ENCODE data around the gene ARL14EPL. TPM values are rescaled to one million over a fixed set of nuclear protein-coding genes. Genes with fewer than 3 reads are reported as not detected.

ARL14EPL gene
- not detected for total RNA-seq

DNA sequence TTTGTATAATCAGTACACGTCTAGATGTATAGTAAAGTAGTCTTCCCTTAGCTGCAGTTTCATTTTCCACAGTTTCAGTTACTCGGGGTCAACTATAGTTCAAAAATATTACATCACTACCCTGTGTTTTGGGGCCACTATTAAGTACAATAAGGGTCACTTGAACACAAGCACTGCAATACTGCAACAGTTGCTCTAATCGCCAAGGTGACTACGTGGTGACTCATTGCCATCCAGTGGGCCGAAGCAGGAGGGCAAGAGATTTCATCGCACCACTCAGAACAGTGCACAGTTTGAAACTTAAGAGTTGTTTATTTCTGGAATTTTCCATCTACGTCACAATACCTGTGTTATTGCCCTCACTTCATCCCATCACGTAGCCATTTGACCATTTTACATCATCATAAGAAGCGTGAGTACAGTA is at the start of gene ARL14EPL:
Gene ARL14EPL, plus strand, starts transcription at position 379 of the 424 bp plus-strand sequence. CDS start 18,994 bp downstream, outside the sequence.
- Mint-ChIP-seq H3K36me3 (ENCODE audit: insufficient read depth) (no peaks in the 10 kb centered on the region), H3K9me3 (no peaks in the 10 kb centered on the region), H3K4me1 (ENCODE audit: low read depth) (no peaks in the 10 kb centered on the region), H3K27me3 (ENCODE audit: low read depth) (peaks cover 12% of the 10 kb centered on the region), H3K4me3 (no peak within 1 kb of the TSS)
- ATAC-seq, result no peak
- DNase-seq, result no peak

DNA sequence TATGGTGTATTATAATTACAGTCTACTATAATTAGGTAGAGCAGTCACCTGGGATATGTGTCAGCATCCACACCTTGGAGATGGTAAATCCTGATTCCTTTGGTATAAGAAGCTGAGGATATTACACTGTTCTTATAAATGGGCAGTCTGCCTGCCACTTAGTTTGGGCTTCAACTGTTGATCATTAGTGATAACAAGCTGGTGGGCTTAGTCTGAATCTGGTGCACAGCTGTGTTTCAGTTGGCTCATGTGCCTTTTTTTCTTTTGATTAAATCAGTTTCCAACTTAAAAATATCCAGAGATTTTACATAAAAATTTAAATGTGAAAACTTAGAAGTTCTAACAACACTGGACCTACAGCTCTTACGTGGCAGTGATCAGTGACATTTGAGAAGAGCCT is 48.8 kb upstream of the ARL14EPL start:
- DNase-seq, result no peak
- ATAC-seq, result no peak
- Mint-ChIP-seq H3K4me1 (ENCODE audit: low read depth) (no peaks in the 10 kb centered on the region), H3K9me3 (no peaks in the 10 kb centered on the region), H3K36me3 (ENCODE audit: insufficient read depth) (no peaks in the 10 kb centered on the region), H3K27me3 (ENCODE audit: low read depth) (peaks cover 23% of the 10 kb centered on the region), H3K4me3 (no peak overlapping the region)

DNA sequence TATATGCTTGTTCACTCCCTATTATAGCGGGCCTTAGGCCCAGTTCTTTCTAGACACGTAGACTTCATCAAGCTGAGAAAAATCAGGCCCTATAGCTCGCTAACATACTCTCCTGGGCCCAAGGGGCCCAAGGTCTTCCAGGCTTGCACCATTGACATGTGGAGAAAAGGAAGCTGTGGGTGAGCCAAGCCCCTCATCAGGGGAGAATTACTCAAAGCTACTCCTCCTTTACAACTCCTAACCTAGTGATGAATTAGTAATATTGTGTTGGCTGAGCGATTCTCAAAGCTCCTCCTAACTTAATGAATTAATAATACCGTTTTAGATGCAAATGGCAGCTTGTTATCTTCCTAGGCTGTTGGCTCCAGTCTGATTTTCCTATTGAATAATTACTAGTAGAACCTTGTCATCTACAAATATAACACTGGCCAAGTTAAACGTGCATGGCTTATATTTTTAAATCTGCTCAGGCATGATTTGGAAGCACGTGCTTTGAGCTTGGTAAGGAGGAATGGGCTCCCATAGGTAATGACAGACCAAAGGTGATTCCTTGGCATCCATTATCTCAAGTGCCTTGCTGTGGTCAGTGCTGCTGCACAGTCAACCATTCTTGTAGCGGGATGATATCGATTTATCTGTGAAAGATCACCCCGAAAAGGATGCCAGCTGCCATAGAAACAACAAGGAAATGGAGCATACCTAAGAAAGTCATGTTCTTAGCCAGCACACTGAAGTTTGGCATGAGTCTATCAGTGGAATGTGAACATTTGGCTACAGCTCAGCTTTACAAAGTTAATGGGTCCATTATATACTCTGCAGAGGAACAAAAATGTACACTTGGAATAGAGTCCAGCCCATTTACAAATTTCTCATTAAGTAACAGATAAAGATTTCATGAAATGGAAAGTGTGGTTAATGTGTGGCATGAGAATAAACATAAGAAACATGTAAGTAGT is 46.2 kb upstream of the ARL14EPL start:
- DNase-seq (no peak), ATAC-seq (no peak)
- Mint-ChIP-seq H3K4me3 (no peak overlapping the region), H3K4me1 (ENCODE audit: low read depth) (no peaks in the 10 kb centered on the region), H3K9me3 (no peaks in the 10 kb centered on the region), H3K27me3 (ENCODE audit: low read depth) (peaks cover 6% of the 10 kb centered on the region), H3K36me3 (ENCODE audit: insufficient read depth) (no peaks in the 10 kb centered on the region)

DNA sequence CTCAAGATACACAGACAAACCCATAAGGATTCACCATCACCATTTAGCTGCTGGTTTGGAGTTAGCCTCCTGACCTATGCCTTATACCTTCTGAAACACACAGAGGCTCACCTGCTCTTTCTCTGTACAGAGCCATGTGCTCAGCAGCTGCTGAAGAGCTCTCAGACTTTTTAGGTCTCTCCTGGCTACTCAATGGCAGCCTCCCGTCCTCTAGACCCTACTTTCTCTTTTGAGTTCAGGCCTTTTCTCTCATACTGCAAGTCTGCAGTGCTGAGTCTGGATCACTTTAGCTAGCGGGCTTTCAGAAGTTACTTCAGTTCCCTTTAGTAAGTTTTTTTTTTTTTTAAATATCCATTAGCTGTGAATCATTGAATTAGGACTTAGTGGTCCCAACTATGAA is 44.3 kb upstream of the ARL14EPL start:
- Mint-ChIP-seq H3K27me3 (ENCODE audit: low read depth) (peaks cover 2% of the 10 kb centered on the region), H3K4me1 (ENCODE audit: low read depth) (no peaks in the 10 kb centered on the region), H3K9me3 (no peaks in the 10 kb centered on the region), H3K36me3 (ENCODE audit: insufficient read depth) (no peaks in the 10 kb centered on the region), H3K4me3 (no peak overlapping the region)
- no peak for ATAC-seq
- no peak for DNase-seq

DNA sequence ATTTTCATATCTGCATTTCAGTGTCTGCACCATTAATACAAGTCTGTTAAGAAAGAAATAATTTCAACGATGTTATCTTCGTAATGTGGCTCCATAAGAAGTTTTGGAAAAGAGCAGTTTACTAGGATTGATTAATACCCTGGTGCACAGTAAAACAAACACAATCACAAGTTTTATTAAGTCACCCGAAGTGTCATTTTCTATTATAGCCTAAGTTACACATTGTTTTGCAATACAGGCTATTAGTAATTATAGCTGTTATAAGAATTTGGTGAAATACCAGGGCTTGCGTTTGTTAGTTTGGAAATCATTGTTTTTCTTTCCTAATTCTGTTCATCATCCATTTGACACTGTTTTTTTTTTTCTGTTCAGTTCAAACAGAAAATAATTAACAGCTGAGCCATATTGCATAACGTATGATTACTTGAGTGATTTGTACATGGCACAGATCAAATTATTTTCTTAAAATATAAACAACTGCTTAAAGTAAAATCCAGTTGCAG is 39.4 kb upstream of the ARL14EPL start:
- peaks cover 13% of the 10 kb centered on the region for H3K27me3 Mint-ChIP-seq (ENCODE audit: low read depth)
- no peaks in the 10 kb centered on the region for H3K9me3 Mint-ChIP-seq
- H3K4me1 Mint-ChIP-seq (ENCODE audit: low read depth), result no peaks in the 10 kb centered on the region
- H3K4me3 Mint-ChIP-seq, result no peak overlapping the region
- no peak for ATAC-seq
- DNase-seq, result no peak
- H3K36me3 Mint-ChIP-seq (ENCODE audit: insufficient read depth), result no peaks in the 10 kb centered on the region

DNA sequence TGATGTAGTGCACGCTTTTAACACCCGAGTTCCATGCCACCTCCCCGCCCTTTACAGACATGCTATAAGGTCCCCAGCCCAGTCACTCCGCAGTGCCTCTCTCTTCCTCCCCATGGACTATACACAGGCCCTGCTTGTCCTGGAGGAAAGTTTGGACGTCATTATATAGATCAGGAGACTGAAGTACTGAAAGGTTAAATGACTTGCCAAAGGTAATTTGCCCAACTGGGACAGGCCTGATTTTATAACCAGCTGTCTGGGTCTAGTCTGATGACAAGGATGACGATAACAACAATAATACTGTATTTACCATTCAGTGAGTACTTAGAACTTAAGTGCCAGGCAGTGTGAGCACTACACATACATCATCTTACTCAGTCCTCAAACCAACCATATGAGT is 36.9 kb upstream of the ARL14EPL start:
- DNase-seq, result no peak

DNA sequence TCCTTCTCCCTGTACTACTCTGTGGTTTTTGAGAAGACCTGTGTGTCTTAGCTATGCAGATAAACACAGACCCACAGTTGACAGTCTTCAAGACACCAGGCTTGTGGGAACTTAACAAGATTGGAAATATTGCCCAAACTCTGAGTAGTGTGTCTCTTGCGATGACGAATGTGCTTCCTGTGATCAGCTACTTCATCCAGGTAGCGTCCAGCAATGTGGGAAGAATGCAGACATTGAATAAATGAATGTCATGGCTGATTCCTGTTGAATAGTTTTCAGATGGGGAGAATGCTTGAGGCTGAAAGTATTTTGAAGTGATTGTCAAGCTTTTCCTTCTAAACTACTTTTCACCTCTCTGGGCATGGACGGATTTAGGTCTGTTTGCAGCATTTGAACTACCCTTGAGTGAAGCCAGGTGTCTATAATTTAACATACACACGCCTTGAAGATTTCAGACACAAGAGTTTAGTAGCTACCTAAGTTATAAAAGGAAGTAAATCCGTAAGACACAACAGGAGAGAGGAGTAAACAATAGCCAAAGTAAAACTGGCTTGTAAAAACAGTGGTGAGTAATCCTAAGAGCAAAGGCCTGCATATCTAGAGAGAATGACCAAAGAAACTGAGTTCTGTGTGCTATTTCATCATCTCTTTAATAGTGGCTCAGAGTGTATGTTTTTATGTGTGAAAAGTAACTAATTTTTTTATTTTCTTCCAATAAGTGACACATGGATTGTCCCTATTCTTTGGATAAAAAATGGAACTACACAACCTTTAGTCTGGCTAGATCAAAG is 30.0 kb upstream of the ARL14EPL start:
- H3K4me3 Mint-ChIP-seq, result no peak overlapping the region
- no peaks in the 10 kb centered on the region for H3K4me1 Mint-ChIP-seq (ENCODE audit: low read depth)
- H3K27me3 Mint-ChIP-seq (ENCODE audit: low read depth), result peaks cover 6% of the 10 kb centered on the region
- ATAC-seq, result no peak
- H3K9me3 Mint-ChIP-seq, result no peaks in the 10 kb centered on the region
- no peaks in the 10 kb centered on the region for H3K36me3 Mint-ChIP-seq (ENCODE audit: insufficient read depth)
- DNase-seq, result no peak

More for the DNA sequence above, 36.9 kb upstream of the ARL14EPL start:
- no peak for ATAC-seq
- H3K36me3 Mint-ChIP-seq (ENCODE audit: insufficient read depth), result no peaks in the 10 kb centered on the region
- peaks cover 17% of the 10 kb centered on the region for H3K27me3 Mint-ChIP-seq (ENCODE audit: low read depth)
- no peak overlapping the region for H3K4me3 Mint-ChIP-seq
- H3K9me3 Mint-ChIP-seq, result no peaks in the 10 kb centered on the region
- no peaks in the 10 kb centered on the region for H3K4me1 Mint-ChIP-seq (ENCODE audit: low read depth)

DNA sequence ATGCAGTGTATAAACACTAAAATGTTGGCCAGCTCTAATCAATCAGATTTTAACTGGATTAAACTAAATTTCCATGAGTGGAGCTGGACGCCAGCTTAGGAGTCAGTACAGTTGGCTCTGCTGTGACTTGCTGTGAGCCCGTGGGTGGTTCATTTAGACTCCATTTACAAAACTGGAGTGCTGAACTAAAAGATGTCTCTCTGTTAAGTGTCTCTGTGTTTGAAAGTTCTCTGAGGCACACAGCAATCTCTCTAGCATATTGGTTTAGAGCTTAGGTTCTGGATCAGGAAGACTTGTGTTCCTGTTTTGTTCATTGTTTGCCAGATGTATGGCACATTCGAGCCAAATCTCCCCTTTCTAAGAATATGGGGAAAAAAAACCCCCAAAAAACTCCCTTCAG is 28.0 kb upstream of the ARL14EPL start:
- H3K36me3 Mint-ChIP-seq (ENCODE audit: insufficient read depth), result no peaks in the 10 kb centered on the region
- H3K27me3 Mint-ChIP-seq (ENCODE audit: low read depth), result peaks cover 3% of the 10 kb centered on the region
- no peak for DNase-seq
- H3K4me3 Mint-ChIP-seq, result no peak overlapping the region
- no peaks in the 10 kb centered on the region for H3K4me1 Mint-ChIP-seq (ENCODE audit: low read depth)
- no peaks in the 10 kb centered on the region for H3K9me3 Mint-ChIP-seq
- ATAC-seq, result no peak

DNA sequence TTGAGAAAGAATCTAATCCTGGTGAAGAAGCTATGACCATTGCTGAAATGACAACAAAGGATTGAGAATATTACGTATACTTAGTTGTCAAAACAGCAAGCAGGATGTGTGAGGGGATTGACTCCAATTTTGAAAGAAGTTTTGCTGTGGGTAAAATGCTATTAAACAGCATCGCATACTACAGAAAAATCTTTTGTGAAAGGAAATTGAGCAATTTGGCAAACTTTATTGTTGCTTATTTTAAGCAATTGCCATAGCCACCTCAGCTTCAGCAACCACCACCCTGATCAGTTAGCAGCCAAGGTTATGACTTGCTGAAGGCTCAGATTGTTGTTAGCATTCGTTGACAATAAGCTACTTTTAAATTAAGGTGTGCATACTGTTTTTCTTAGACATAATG is 22.5 kb upstream of the ARL14EPL start:
- peaks cover 10% of the 10 kb centered on the region for H3K27me3 Mint-ChIP-seq (ENCODE audit: low read depth)
- ATAC-seq (no peak), DNase-seq (no peak)
- no peaks in the 10 kb centered on the region for H3K36me3 Mint-ChIP-seq (ENCODE audit: insufficient read depth)
- H3K4me3 Mint-ChIP-seq, result no peak overlapping the region
- no peaks in the 10 kb centered on the region for H3K9me3 Mint-ChIP-seq
- H3K4me1 Mint-ChIP-seq (ENCODE audit: low read depth), result no peaks in the 10 kb centered on the region

DNA sequence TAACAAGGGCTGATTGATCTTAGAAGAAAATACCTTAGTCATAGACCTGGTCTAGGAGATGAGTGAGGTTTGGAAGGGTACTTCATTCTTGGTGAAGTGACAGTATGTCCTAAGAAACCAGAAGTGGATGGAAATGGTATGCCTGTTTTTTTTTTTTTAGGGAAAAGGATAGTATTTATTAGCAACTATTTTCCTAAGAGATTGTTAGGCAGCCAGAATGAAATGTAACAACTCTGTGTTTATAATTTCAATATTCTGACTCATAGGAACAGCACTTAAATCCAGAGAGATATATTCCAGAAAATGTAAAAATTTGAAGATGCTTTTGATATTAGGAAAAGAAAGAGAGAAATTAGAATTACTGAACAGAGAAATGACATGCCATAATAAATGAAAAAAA is 21.2 kb upstream of the ARL14EPL start:
- H3K4me3 Mint-ChIP-seq, result no peak overlapping the region
- ATAC-seq (no peak), DNase-seq (no peak)
- H3K36me3 Mint-ChIP-seq (ENCODE audit: insufficient read depth), result no peaks in the 10 kb centered on the region
- H3K27me3 Mint-ChIP-seq (ENCODE audit: low read depth), result peaks cover 10% of the 10 kb centered on the region
- H3K9me3 Mint-ChIP-seq, result no peaks in the 10 kb centered on the region
- H3K4me1 Mint-ChIP-seq (ENCODE audit: low read depth), result no peaks in the 10 kb centered on the region

DNA sequence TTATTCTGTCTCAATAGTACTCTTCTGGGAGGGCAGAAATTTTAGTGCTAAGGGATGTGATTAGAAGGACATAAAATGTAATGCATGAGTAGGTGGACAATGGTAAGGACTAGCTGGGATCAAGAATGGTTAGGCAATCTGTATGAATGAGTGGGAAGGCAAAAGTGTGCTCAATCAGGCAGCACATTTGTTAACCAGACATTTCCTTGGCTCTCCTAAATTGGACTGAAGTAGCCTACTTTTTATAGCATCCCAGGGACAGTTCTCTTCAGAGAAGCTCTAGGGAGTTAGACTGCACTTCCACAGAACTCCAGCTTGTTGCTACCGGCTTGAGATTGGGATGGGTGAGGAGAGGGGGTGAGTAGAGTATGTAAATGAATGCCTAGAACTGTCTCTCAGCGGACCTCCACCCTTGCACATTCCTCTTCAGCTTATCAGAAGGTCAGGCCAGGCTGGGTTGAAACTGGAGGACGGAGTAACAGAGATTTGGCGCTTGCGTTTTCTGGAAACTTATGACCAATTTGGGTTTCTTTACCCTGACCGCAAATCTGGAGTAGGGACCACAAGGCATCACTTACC is 19.0 kb upstream of the ARL14EPL start:
- Mint-ChIP-seq H3K9me3 (no peaks in the 10 kb centered on the region), H3K36me3 (ENCODE audit: insufficient read depth) (no peaks in the 10 kb centered on the region), H3K4me3 (no peak overlapping the region), H3K4me1 (ENCODE audit: low read depth) (no peaks in the 10 kb centered on the region), H3K27me3 (ENCODE audit: low read depth) (peaks cover 10% of the 10 kb centered on the region)
- ATAC-seq (no peak), DNase-seq (no peak)

DNA sequence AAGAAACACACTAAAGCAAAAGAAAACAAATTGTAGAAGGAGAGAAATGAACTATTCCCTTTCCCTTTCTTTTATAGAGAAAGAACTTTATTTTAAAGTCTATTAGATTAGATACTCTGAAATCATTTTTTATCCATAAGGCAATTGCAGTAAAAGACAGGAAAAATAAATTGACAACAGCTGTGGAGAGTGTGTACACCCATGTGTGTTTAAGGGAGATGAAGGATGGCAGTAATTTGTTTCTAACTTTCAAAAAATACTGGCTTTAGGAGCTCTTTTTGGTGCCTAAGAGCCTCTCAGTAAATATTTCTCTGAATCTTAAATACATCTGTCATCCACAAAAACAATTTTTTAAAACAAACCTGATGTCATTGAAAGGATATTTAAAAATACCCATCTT is 18.3 kb upstream of the ARL14EPL start:
- no peaks in the 10 kb centered on the region for H3K9me3 Mint-ChIP-seq
- peaks cover 12% of the 10 kb centered on the region for H3K27me3 Mint-ChIP-seq (ENCODE audit: low read depth)
- DNase-seq, result no peak
- no peaks in the 10 kb centered on the region for H3K4me1 Mint-ChIP-seq (ENCODE audit: low read depth)
- H3K4me3 Mint-ChIP-seq, result no peak overlapping the region
- H3K36me3 Mint-ChIP-seq (ENCODE audit: insufficient read depth), result no peaks in the 10 kb centered on the region
- no peak for ATAC-seq

DNA sequence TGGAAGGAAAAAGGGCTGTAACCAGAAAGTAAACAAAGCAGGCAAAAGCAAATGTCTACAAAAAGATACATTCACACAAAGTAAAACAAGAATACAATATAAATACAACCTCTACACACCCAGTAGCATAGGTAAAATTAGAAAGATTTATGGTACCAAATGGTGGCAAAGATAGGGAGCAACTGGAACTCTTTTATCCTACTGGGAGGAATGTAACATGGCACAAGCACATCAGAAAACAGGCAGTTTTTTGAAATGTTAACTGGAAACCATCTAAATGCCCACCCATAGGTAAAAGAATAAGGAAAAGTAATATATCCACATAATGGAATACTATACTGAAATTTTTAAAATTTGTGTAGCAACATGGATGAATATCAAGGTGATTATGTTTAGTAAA is 8.7 kb upstream of the ARL14EPL start:
- DNase-seq, result no peak
- H3K4me1 Mint-ChIP-seq (ENCODE audit: low read depth), result no peaks in the 10 kb centered on the region
- H3K27me3 Mint-ChIP-seq (ENCODE audit: low read depth), result peaks cover 9% of the 10 kb centered on the region
- no peaks in the 10 kb centered on the region for H3K9me3 Mint-ChIP-seq
- ATAC-seq, result no peak
- no peaks in the 10 kb centered on the region for H3K36me3 Mint-ChIP-seq (ENCODE audit: insufficient read depth)
- H3K4me3 Mint-ChIP-seq, result no peak overlapping the region

DNA sequence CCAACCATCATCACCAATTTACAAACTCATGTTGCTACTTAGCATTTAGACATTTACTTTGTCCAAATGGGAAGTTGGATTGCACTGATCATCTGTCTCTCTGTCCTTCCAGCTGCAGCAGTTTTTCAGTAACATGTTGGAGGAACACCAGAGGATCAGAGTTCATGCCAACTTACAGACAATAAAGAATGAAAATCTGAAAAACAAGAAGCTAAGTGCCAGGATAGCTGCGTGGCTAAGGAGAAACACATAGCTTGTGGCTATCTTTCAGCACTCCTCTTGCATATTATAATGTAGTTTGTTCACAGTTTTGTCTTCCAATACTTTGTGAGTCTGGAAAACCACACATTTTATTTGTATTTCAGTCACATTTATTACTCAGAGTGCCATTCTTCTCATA is 6.4 kb upstream of the ARL14EPL start:
- Mint-ChIP-seq H3K4me1 (ENCODE audit: low read depth) (no peaks in the 10 kb centered on the region), H3K27me3 (ENCODE audit: low read depth) (peaks cover 6% of the 10 kb centered on the region), H3K36me3 (ENCODE audit: insufficient read depth) (no peaks in the 10 kb centered on the region), H3K4me3 (no peak overlapping the region), H3K9me3 (no peaks in the 10 kb centered on the region)
- no peak for ATAC-seq
- DNase-seq, result no peak
